GM18511 (cell line): ENCODE results near the gene CRLF1.

Experiments used
- ATAC-seq: cut with Tn5 transposase; IDR thresholded peaks from one replicate; pipeline ENCODE4 v1.9.1; 2021; ENCODE audit warnings: mild to moderate bottlenecking, moderate library complexity; ENCODE audit not compliant: unreplicated experiment

The CRLF1 gene, protein sequence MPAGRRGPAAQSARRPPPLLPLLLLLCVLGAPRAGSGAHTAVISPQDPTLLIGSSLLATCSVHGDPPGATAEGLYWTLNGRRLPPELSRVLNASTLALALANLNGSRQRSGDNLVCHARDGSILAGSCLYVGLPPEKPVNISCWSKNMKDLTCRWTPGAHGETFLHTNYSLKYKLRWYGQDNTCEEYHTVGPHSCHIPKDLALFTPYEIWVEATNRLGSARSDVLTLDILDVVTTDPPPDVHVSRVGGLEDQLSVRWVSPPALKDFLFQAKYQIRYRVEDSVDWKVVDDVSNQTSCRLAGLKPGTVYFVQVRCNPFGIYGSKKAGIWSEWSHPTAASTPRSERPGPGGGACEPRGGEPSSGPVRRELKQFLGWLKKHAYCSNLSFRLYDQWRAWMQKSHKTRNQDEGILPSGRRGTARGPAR

DNA sequence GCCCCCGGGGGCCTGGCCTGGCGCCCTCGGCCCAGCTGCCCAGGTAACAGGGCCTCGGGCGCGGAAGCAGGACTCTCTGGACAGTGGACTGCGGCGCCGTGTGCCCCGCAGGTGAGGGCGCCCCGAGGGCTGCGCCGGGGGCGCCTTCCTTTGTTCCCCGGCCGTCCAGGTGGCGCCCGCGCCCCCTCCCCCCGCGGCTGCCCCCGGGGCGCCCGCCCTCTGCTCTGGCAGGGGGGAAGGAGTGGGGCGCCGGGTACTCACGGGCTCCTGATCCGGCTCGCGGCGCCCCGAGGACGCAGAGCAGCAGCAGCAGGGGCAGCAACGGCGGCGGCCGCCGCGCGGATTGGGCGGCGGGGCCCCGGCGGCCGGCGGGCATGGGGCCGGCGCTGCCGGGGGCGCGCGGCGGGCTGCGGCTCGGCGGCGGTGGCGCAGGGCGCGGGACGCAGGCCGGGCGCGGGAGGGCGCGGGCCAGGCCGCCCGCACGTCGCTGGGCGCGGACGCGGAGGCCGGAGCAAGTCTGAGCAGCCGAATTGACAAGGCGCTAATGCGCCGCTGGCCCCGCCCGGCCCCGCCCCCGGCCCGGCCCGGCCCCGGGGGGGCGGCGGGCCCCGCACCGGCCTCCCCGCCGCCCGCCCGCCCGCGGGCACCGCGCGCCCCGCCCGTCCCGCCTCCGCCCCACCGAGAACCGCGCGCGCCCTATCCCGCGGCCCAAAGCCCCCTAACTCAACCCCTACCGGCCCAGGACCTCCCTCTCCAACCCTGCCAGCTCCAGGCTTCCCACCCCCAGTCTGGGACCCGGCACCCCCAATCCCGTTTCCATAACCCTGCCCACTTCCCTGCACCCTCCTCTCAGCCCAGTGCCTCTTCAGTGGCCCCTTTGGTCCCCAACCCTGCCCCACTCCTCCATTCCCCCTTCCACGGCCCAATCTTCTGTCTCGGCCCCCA is at the start of gene CRLF1:
Gene CRLF1 (minus strand): TSS at position 519 of the 945 bp plus-strand sequence. CDS start 143 bp downstream, at position 376.
- no peak for ATAC-seq

DNA sequence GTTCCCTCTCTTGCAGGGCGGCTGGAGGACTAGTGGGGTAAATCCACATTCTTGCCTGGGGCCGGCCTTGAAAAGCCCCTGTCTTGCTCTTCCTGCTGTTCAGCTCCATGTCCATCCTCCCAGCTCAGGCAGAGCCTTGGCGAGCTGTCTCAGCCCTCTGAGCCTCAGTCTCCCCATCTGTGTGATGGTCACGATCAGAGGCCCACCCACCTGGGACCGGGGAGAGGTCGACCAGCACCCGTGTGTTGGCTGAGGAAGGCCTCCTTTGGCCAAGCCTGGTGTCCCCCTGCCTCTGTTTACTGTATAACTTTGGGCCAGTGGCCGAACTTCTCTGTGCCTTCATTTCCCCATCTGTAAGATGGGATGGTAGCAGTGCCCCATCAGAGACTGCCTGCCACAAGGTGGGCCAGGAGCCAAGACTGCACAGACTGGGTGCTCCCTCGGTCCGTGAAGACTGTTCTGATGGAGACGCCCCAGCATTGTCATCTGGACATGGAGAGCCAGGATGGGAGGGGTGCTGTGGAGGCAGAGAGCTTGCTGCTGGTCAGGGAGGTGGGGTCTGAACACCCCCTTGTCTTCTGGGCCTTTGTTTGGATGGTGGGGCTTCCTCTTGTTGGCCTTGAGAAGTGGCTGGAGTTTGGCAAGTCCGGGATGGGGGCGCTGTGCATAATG is 48.7 kb upstream of the CRLF1 start:
- no peak for ATAC-seq

DNA sequence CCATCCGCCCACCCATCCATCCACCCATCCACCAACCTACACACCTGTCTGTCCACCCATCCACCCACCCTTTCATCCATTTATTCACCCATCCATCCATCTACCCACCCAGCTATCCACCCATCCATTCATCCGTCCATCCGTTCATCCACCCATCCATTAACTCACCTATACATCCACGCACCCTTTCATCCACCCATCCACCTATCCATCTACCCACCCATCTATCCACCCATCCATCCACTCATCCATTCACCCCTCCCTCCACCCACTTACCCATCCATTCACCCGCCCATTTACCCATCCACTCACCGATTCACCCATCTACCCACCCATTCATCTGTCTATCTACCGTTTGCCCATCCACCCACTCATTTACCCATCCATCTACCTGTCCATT is 47.9 kb upstream of the CRLF1 start:
- ATAC-seq: no peak

DNA sequence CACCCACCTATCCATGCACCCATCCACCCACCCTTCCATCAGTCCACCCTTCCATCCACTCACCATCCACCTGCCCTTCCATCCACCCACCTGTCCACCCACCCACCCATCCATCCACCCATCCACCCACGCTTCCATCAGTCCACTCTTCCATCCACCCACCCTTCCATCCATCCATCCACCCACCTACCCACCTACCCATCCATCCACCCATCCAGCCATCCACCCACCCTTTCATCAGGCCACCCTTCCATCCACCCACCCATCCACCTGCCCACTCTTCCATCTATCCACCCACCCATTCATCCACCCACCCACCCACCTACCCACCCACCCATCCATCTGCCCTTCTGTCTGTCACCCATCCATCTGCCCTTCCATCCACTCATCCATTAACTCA is 47.3 kb upstream of the CRLF1 start:
- no peak for ATAC-seq

DNA sequence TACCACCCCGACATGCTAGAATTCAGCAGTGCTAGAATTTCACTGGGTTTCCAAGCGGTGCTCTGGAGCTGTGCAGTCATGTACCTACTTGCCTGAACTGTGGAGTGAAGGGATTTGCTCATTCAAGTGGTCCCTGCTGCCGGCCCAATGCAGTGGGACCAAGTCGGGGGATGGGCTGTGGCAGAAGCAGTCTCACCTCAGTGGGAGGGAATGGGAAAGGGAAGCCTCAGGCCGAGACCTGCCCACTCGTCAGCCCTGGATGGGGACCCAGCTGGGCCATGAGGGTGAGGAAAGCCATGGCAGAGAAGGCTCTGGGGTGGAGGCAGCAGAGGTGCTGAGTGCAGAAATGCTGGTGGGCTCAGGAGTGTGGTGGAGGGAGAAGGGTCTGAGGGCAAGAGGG is 45.1 kb upstream of the CRLF1 start:
- no peak for ATAC-seq

DNA sequence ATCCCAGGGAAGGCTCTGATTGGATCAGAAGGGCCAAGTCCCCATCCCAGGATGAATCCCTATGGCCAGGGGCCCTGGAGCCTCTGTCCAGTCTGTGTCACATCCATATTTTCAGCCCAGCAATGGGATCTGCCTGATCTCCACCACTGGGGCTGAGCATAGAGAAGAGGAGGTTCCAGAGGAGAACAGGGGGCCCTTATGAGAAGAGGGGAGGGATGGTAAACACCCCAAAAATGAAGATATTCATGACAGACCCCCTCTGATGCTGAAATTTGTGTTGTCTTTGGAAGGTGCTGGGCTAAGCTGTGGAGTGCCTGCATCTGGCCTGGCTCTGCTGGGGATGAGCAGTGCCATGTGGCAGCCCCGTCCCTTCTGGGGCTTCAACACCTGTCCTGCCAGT is 44.7 kb upstream of the CRLF1 start:
- no peak for ATAC-seq

DNA sequence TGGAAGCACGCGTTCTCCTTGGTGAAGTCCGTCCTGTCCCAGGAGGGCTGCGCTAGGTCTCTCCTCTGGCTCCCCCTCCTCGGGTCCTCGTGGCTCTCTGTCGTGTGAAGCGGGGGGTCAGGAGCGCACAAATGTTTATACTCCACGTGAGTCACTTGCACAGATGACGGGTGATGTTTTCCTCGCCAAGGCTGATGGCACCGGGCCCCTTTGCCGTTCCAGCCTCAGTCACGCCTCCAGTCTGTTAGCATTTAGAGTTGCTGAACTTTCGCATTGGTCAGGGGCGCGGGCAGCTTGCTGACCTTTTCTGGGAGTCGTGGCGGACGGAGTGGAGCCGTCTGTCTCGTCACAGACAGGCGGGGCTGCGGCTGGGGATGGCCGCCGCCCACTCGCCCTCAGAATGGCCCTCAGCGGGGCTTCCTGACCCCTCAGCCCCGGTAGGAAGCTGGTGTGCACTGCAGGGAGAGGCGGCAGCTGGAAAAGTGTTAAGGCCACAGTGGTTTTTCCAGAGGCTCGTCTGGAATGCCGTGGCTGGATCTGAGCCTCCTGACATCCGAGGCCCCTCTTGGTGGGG is 44.0 kb upstream of the CRLF1 start:
- ATAC-seq: no peak

DNA sequence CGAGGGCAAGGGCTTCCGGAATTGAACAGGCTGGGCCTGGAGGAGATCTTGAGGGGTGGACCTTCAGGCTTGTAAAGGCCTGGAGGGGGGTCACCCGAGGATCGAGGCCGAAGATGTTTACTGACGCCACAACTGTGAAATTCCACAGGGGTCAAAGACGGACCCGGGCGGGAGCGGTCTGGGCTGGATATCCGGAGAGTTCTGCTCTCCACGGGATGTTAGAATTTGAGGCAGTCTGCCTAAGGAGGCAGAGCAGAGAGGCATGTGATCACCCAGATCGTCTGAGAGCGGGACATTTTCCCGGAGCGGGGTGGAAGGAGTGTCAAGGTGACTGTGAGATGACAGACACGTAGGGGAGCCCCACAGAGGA is 43.4 kb upstream of the CRLF1 start:
- no peak for ATAC-seq

DNA sequence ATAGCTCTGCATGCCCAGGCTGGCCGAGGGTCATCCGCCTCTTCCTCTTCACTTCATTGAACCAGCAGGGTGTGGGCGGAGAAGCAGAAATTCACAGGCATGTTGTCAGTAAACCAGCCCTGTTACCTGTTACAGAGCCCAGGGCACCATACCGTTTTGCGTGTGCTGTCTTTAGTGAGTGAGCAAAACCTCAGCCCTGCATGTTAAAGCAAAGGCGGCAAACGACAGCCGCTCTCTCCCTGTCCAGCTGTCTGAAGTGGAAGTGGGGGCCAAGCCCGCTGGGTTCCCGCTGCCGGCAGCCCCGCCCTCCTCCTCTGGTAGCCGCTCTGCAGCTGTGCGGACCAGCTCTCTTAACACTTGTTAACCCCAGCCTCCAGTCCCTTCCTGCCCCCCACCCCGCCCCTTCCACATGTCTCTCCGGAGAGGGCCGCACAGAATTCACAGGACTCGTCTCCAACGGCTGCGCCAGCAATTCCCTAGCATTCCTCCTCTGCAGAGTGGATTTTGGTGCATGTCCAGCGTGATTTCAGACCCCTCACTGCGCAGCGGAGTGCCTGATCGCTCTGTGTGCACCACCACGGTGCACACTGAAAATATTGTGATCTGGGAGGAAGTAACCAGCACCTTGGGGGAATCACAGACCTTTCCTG is 42.9 kb upstream of the CRLF1 start:
- peak; percentile 58 for ATAC-seq

DNA sequence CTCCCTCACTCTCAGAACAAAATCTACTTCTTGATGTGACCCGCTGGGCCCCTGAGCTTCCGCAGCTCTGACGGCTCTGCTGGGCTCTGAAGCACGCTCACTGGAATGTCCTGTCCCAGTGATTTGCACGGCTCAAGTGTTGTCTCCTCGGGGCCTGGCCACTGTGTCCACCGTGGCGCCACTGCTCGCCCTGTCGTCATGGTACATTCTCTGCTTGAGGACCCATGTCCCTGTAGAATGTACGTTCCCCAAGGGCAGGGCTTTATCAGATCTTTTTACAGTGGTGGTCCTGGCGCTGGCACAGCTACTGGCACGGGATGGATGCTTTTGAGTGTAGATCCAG is 42.3 kb upstream of the CRLF1 start:
- ATAC-seq: no peak

DNA sequence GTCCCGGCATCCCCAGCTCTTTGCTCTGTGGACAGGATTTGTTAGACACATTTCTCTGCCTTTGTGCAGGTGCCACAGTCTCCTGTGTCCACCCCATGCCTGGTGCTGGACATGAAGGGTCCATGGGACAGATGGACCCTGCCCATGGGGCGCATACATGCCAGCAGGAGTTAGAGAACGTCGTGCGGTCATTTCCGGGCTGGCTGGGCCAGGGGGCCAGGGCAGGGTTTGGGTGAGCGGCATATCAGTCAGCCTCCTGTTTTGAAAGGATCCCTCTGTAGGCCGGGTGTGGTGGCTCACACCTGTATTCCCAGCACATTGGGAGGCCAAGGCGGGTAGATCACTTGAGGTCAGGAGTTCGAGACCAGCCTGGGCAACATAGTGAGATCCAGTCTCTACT is 41.2 kb upstream of the CRLF1 start:
- no peak for ATAC-seq

DNA sequence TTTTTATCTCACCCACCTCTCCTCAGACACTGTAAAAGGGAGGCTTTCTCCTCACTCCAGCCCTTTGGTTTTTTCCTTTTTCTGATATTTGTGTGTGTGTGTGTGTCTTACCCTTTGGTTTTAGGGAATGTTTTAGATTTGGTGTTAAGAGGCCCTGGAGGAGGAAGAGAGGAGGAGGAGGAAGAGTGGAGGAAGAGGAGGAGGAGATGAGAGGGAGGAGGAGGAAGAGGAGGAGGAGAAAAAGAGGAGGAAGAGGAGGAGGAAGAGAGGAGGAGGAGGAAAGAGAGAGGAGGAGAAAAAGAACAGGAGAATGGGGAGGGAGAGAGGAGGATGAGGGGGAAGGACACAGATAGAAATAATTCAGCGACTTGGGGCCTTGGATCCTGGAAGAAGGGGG is 40.8 kb upstream of the CRLF1 start:
- no peak for ATAC-seq

DNA sequence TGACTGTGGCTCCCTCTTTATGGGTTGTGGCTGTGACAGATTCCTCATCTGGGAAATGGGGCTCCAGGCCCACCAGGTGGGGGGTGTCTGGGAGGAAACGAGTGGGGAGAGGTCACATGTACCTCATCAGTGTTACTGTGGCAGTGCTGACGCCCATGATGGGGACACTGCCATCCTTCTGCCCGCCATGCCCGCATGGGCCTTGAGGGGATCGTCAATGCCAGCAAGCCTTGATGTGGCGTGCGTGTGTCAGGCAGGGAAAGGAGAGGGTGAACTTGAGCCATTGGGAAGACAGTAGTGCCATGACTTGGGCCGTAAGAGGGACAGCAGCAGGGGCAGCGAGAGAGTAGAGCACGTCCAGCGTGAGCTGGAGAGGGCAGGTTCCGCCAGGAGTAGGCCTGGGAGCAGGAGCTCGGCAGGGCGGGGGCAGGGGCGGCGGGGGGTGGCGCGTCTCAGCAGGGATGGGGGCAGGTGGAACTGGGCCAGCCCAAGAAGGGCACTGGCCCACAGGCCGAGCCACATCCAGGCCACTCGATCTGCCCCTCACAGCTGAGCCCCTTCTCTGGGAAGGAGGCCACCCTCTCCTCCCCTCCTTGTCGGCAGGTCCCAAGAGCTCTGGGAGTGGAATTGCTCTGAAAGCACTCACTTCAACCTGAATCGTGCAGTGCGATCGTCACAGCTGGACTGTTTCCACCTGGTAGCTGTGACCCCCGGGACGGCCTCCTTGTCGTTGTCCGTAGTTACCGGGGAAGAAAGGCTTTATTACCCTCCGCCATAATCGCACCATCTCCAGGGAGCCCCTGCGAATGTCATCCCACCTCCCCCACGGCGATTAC is 40.2 kb upstream of the CRLF1 start:
- ATAC-seq: no peak

DNA sequence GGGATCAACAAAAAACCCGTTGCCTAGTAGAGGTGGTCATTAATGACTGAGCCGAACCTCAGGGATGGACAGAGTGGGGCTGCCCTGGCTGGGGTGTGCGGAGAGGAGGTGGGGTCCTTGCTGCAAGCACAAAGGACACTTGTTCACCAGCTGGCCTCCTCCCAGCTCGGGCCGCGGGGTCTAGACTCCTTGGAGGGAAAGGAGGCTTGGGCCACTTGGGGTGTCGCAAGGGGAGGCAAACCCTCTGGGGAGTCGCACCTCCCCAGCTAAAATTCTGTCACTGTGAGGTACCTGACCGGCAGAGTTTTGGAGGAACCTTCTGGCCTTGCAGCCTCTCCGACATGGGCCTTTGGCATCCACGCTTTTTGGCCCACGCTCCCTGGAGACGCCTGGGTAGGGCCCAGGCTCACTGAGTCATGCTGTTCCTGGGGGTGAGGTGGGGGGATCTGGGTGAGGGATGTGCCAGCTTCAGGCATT is 38.5 kb upstream of the CRLF1 start:
- ATAC-seq: no peak

DNA sequence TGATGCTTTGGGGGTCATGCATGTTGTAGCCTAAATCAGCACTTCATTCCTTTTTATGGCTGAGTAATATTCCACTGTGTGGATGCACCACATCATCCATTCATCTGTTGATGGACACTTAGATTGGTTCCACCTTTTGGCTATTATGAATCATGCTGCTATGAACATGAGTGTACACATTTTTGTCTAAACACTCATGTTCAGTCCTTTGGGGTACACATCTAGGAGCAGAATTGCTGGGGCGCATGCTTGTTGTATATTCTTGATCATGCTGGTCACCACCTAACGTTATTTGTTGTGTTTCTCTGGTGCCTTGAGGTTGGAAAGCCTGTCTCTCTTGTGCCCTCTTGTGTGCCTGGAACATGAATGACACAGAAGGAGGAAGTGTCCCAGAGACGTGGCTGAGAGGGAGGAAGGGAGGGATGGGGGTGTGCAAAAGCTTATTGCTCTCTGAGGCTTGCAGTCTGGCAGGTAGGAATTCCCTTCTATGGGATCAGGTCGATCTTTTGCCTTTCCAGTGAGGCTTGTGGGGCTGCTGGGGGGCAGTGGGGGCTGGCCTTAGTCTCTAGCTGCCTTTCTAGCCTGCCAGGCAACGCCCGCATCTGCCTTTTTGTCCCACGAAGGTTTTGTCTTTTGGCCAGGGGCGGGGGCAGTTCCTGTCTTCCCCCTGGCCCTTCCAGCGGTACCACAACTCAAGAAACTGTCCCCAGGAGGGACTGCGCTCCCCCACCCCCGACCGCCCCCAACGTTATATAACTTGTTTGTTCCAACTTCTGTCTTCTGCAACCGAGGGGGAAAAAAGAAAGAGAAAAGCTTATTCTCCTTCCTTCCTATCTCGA is 37.8 kb upstream of the CRLF1 start:
- no peak for ATAC-seq

DNA sequence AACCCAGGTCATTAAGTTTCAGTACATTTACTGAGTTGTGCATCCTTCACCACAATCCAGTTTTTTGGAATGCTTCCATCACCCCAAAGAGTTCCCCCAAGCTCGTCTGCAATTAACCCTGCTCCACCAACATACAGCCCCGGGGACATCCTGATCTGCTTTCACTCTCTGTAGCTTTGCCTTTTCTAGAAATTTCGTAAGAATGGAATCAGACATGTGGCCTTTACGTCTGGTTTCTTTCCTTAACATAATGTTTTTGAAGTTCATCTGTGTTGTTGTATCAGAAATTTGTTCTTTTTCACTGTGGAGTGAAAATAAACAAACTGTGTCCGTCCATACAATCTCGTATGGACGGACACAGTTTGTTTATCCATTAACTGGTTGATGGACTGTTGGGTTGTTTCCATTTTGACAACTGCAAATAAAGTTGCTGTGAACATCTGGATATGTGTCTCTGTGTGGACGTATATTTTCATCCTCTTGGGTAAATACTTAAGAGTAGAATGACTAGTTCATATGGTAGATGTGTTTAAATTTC is 33.2 kb upstream of the CRLF1 start:
- ATAC-seq: no peak

DNA sequence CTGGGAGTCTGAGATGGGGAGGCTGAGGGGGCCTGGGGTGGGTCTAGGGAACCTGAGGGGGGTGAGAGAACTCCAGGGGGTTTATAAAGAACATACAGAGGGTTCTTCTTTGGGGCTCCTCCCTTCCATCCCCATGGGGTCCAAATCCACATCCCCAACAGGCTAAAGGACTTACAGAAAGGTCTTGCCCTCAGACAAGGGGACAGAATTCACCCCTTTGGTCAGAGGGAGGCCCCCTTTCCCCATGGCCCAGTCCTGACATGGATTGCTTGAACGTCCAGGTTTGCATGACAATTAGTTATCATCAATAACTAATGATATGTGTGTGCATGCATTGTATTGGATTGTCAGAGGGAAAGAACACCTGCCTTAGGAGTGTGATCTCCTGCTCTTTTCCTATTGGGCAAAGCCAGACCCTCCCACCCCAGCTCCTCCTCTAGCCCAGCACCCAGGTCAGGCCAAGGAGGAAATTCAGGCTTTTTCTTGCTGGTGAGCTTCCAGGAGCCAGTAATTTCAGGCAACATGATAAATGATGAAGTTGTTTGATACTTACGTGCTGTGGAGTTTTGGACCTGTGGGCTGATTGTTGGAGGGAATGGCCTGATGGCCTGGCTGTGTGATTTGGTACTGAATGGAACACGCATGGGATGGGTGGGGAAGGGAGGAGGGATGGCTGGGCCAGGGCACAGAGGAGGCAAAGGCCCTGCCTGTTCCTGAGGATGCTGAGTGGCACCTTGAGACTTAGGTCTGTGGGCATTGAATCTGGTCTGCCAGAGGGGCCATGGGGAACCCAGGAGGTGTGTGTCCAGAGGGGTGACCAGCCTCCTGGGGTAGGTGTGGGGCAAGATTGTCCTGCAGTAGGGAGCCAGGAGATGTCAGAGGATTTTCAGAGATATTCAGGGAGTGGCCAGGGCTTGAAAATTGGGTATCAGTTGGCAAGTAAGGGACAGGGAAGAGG is 31.4 kb upstream of the CRLF1 start:
- ATAC-seq: no peak
